GM18858 (cell line): ENCODE results near the gene FGFRL1.
"Not testable (repeated sequence)": the region's sequence is repeated elsewhere in the genome, so short reads cannot be mapped to it uniquely, and the experiment has no call there.

ENCODE experiments used
- ATAC-seq: cut with Tn5 transposase; IDR thresholded peaks from one replicate; pipeline ENCODE4 v1.9.1; 2021; ENCODE audit not compliant: unreplicated experiment

FGFRL1 gene

GRCh38 chr4:1048773-1049590 is 37.6 kb downstream of the FGFRL1 start:
- ATAC-seq, result no peak

- no peak for ATAC-seq
Observed at GRCh38 chr4:1049591-1049905, 38.1 kb downstream of the FGFRL1 start.

DNA sequence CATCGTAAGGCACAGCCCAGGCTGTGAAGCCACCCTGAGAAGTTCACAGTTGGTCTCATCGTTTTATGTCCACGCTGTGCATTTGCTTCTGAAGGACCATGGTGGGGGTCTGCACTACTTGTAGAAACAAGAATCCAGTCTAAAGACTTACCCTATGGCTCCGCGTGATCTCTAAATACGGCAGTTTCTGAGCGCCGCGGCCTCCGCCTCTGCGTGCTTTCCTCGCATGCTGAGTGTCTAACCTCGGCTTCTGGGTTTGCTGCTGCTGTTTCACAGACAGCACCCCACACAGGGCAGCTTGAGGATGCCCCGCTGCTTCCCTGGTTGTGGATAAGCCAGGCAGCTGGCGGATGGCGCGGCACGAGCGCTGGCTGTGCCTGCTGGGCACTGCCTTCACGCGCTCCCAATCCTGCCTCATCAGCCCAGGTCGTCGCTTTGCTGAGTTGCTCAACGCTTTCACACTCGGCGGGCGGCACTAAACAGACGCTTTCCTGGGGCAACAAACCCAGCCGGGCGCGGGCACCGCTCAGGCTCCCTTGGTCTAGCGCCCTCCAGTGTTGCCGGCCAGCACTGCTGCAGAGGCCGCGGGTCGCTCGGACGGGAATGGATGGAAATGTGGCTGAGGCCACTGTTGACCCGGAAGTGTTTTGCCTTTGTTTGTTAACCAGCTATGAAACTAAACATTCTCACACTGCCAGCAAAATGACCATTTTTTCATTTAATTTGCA is 39.2 kb downstream of the FGFRL1 start:
- ATAC-seq, result no peak

GRCh38 chr4:1051472-1051871 is 40.0 kb downstream of the FGFRL1 start:
- ATAC-seq, result no peak

DNA sequence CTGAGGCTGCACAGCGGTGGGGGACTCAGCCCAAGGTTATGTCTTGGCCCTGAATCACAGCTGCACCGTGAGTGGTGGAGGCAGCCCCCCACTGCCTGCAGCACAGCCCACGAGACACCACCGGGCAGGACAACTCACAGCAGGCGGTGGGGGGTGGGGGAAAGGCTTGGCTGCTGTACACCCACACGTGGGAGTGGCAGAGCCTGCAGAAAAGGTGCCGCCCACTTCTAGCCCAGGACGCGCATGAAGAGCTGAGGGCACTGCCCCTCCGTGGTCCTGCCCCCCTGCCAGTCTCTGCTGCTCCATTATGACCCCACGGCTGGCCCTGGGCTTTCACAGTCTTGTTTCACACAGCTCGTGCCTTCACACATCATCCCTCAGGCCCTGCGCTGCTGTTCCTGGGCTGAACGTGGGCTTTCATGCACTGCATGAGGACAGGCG is 40.8 kb downstream of the FGFRL1 start:
- no peak for ATAC-seq

- ATAC-seq, result no peak
Observed at GRCh38 chr4:1053080-1053661, 41.7 kb downstream of the FGFRL1 start.

- not testable (repeated sequence) for ATAC-seq
Observed at GRCh38 chr4:1053891-1054290, 42.5 kb downstream of the FGFRL1 start.

DNA sequence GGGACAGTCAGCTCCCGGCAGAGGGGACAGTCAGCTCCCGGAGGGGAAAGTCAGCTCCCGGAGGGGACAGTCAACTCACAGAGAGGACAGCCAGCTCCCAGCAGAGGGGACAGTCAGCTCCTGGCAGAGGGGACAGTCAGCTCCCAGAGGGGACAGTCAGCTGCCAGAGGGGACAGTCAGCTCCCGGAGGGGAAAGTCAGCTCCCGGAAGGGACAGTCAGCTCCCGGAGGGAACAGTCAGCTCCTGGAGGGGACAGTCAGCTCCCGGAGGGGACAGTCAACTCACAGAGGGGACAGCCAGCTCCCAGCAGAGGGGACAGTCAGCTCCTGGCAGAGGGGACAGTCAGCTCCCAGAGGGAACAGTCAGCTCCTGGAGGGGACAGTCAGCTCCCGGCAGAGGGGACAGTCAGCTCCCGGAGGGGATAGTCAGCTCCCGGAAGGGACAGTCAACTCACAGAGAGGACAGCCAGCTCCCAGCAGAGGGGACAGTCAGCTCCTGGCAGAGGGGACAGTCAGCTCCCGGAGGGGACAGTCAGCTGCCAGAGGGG is 43.3 kb downstream of the FGFRL1 start:
- not testable (repeated sequence) for ATAC-seq

- ATAC-seq, result not testable (repeated sequence)
Observed at GRCh38 chr4:1055243-1055701, 43.8 kb downstream of the FGFRL1 start.

GRCh38 chr4:1055721-1056590 is 44.5 kb downstream of the FGFRL1 start:
- ATAC-seq, result no peak

DNA sequence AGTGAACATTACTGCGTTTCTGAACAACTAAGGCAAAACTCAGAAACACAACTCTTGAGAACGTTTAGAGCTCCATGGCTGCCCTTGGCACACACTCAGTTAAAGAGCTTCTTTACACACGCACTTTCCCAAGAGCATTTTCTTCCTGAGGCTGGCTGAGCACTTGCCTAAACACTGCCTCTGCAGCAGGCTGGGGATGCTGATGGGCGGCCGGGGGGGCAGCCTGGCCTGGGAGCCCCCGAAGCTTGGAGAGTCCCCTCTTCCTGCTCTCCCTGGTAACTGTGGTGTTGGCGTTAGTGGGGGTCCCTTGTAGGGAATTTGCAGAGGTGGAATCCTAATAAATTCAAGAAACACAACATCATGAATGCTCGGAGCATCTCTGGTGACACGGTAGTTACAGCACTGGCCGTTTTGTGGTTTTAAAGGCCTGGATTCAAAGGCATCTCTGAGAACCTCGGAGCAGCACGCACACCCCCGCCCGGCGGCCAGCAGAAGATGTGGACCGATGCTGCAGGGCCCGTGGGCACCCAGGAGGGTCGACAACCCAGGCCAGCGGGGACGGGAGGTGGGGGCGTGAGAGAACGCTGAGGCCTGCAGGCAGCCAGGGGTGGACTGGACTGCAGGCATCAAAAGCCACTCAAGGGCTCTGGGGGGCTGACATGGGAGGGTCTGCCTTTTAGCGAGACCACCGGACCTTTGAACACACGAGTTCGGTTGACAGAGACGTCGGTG is 45.4 kb downstream of the FGFRL1 start:
- ATAC-seq, result no peak

DNA sequence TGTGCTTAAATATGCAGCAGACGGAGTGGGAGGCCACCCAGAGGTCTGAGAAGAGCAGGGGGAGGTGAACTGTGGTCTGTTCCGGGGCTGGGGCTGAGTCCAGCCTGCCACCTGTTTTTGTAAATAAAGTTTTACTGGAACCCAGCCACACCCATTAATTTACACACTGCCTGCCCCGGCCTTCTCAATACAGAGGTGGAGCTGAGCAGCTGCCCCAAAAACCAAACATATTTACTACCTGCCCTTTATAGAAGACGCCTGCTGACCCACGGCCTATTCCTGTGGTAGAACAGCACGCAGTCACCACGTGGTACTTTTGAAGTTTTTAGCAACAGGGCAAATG is 45.9 kb downstream of the FGFRL1 start:
- ATAC-seq, result no peak

DNA sequence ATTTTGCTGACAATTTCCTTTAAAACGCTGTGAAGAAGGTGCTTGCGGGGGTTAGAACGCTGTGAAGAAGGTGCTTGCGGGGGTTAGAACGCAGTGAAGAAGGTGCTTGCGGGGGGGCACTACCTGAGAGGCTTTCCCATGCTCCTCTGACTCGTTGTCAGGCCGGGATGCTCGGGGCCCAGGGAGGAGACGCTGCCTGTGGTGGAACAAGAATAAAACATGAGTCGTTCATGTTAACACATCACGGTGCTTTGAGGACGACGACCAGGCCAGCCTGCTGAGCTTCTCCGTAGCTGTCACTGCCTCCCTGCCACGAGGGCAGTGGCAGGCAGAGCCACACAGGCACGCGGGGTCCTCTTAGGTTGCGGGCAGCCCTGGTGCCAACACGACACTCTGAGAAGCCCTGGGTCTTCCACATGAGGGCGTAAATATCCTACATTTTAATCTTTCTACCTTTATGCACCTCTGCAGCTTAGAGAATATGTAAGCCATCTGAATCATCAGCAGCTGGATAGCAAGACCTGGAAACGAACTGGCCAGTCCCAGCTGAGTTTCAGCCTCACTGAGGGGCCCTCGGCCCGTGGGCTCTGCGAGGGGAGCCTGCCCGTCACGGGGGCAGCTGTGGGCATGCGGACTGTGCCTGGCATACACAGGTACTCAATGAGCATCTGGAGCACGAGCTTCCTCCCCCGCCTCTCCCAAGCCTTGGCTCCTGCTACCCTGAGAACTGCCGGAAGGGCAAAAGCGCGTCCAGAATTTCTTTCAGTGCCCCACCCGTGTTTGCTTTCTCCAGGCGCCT is 47.0 kb downstream of the FGFRL1 start:
- ATAC-seq, result no peak

DNA sequence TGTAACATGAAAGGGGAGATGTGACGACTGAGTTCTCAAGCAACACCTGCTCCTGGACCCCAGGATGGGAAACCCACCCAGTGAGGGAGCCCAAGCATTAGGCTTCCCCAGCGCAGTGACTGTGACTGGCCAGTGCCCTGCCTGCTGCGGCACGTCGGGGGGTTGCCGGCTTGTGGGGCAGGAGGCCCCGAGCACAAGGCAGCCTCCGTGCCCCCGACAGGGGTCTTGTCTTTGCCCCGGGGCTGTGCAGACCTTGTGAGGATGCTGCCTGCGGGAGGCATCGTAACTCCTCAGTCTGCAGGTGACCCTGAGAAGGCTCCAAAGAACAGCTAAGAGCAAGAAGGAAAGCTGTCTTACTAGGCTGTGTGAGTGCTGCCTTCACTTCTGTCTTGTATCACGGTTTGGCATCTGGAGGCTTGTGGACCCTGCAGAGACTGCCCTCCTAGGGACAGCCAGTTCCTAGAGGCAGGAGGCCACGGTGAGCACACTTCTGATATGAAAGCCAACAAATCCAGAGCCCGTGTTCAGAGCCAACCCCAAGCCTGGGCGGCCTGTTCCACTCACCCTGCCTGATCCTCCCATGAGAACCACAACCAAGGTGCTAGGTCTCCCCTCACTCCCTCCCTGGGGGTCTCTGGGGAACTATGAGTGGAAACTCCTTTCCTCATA is 47.7 kb downstream of the FGFRL1 start:
- ATAC-seq, result no peak

- no peak for ATAC-seq
Observed at GRCh38 chr4:1060121-1060520, 48.7 kb downstream of the FGFRL1 start.

DNA sequence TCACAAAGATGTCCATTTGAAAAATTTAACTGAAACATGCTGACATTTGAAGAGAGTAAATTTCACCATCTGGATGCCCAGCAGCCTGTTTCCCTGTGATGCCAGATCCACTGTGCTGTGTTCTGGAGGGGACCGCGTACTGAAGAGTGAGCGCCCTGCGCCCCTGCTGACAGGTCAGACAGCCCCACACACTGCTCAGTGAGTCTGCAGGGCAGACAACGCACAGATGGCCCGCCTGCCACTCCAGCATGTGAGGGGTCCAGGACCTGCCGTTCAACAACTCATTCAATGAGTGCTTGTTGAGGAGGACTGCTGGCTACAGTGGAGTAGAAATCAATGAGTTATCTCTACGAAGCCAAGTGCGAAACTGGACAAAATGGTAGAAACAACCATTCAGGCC is 49.2 kb downstream of the FGFRL1 start:
- ATAC-seq, result no peak

DNA sequence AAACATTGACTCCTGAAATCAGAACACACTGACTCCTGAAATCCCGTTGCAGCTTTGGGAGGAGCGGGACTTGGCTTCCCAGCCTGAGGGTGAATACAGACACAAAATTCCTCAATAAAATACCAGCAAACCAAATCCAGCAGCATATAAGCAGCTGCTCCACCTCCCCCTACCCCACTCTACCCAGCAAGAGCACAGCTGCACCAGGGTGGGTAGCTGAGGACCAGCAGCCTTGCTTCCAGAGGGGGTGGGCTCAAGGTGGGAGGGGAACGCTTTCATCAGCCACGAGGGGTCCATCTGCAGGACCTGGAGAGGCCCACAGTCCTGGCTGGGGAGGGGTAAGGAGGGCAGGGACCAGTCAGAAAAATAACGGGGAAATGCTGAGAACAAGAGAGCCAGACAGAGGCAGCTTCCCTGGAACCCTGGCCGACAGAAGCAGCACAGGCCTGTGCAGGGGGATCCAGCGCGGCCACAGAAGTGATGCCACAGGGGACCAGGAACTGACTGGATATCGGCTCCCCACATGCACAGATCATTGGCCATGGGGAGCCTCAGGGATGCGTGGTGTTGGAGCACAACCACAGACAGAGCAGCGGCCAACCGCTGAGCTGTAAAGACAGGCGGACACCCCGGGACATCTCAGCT is 49.8 kb downstream of the FGFRL1 start:
- no peak for ATAC-seq

DNA sequence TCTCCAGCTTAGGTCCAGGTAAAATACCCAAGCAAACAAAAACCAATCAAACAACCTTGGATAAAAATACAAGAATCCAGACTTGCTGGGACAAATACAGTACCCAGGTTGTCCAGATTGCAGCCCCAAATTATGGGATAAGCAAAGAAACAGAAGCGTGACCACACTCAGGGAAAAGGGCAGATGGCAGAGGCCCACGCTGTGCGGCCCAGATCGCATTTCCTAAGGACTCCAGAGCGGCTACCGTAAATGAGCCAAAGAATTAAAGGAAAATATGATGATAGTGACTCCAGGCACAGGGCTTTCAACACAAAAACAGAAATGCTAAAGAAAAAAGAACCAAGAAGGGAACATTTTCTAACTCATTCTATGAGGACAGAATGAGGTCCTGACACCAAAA is 50.3 kb downstream of the FGFRL1 start:
- ATAC-seq, result no peak
